ENCODE results near the gene TNS3. TPM values are rescaled to one million over a fixed set of nuclear protein-coding genes. Genes with fewer than 3 reads are reported as not detected.

The TNS3 gene
- 5.9 and 8.1 TPM in 2 replicates for total RNA-seq

GRCh38 chr7:47581804-47582763 is at the start of gene TNS3:
TNS3 (minus strand) TSS chr7:47582111; CDS start chr7:47439636, 142,475 bp downstream.

Data from subcutaneous preadipocyte (primary cell).